Activated CD8-positive, alpha-beta T cell treated with anti-CD3 and anti-CD28 coated beads for 36 hours (primary cell): ENCODE data around the gene ZNF76. TPM values are rescaled to one million over a fixed set of nuclear protein-coding genes. Genes with fewer than 3 reads are reported as not detected.

Source experiments
- ATAC-seq: fragments of 200-7000 bp; cut with Tn5 transposase; one replicate; pipeline ENCODE4 v1.10.0; 2021; ENCODE audit warnings: mild to moderate bottlenecking, moderate library complexity
- CTCF ChIA-PET: fragments of 350-600 bp; sonication (Branson Sonifier 250); formaldehyde crosslinking; loops from one replicate; lab custom pipeline; 2021; ENCODE audit warnings: antibody characterized with exemption; lab: Charles Lee
- POLR2A ChIA-PET: fragments of 350-600 bp; sonication (Branson Sonifier 250); formaldehyde crosslinking; loops from one replicate; lab custom pipeline; 2021; ENCODE audit warnings: antibody characterized with exemption; lab: Charles Lee
- DNase-seq: peaks from one replicate; pipeline ENCODE4 v3.0.0-alpha.2; 2020
- H3K27ac Mint-ChIP-seq: one replicate; pipeline ENCODE4 v1.8.0; 2021; ENCODE audit warnings: mild to moderate bottlenecking, mixed read lengths
- H3K27me3 Mint-ChIP-seq: one replicate; pipeline ENCODE4 v1.8.0; 2021; ENCODE audit warnings: mixed read lengths
- H3K36me3 Mint-ChIP-seq: one replicate; pipeline ENCODE4 v1.8.0; 2021; ENCODE audit warnings: low read depth, mixed read lengths
- H3K4me1 Mint-ChIP-seq: one replicate; pipeline ENCODE4 v1.8.0; 2021; ENCODE audit warnings: low read depth, mixed read lengths
- H3K4me3 Mint-ChIP-seq: one replicate; pipeline ENCODE4 v1.8.0; 2021; ENCODE audit warnings: mild to moderate bottlenecking, moderate library complexity, mixed read lengths
- H3K9me3 Mint-ChIP-seq: one replicate; pipeline ENCODE4 v1.8.0; 2021; ENCODE audit warnings: mixed read lengths
- intact Hi-C: fragments of 100-400 bp; cut with micrococcal nuclease; formaldehyde crosslinking; loops from one replicate; pipeline ENCODE4 v1.10.0; 2022
- total RNA-seq, 2 experiments: library from RNA; stranded (reverse); gene quantifications; one replicate each; pipeline ENCODE4 v1.2.3, GENCODE V29; 2021
- TF ChIP-seq, protein P1 (sequence below): fragments of 200-600 bp; IDR thresholded peaks from one replicate; pipeline ENCODE4 v1.8.0; 2022; ENCODE audit warnings: antibody characterized with exemption, mild to moderate bottlenecking

The ZNF76 gene
- total RNA-seq, 2 experiments from 2014 or later, result 34.4 to 35.2 TPM

DNA sequence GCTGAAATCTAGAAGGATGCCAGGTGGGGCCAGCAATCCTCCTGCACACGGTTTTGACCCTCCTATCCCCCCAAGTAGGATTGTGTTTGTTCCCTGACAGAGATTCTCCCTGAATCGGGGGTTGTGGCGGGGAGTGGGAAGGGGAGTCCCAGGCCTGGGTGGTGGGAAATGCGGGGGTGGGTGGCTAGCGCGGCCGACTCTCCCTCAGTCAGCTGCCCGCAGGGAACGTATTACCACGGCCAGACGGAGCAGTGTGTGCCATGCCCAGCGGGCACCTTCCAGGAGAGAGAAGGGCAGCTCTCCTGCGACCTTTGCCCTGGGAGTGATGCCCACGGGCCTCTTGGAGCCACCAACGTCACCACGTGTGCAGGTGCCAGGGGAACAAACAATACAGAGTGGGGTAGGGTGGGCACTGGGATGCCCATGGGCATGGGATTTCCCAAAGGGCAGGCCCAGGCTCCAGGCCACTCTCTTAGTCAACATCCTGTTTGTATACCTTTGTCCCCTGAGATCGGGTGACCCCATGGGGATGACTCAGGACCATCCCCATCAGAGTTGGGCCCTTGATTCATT lies 16.1 kb upstream of the ZNF76 start:
- POLR2A ChIA-PET, result no interaction called here

DNA sequence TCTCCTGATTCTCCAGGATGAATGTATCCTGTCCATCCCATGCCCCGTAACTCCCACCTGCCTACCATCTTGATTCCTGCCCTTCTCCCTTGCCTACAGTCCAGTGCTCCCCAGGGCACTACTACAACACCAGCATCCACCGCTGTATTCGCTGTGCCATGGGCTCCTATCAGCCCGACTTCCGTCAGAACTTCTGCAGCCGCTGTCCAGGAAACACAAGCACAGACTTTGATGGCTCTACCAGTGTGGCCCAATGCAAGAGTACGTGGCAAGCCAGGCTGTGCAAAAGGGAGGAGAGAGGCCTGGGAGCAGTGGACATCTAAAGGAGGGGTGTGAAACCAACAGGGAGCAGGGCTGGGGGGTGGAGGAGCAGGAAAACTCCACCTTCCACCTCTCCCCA lies 15.0 kb upstream of the ZNF76 start:
- no peak overlapping the region for H3K27ac Mint-ChIP-seq
- no peaks in the 10 kb centered on the region for H3K9me3 Mint-ChIP-seq
- POLR2A ChIA-PET, result no interaction called here
- CTCF ChIA-PET, result interaction anchor here (0.7 to 2.5 kb wide), 3 partner anchors 38 to 105 kb away, joined by 3 to 7 read pairs (median 3); no protein-coding TSS in a partner anchor
- H3K4me3 Mint-ChIP-seq, result no peak overlapping the region
- intact Hi-C loops, result loop anchor here (5.0 kb wide), 1 partner anchor 102 kb away; the partner anchor contains the start of gene TCP11
- DNase-seq (no peak), ATAC-seq (no peak)
- no peaks in the 10 kb centered on the region for H3K27me3 Mint-ChIP-seq
- H3K4me1 Mint-ChIP-seq, result peaks cover 11% of the 10 kb centered on the region
- TF ChIP-seq, protein P1, sequence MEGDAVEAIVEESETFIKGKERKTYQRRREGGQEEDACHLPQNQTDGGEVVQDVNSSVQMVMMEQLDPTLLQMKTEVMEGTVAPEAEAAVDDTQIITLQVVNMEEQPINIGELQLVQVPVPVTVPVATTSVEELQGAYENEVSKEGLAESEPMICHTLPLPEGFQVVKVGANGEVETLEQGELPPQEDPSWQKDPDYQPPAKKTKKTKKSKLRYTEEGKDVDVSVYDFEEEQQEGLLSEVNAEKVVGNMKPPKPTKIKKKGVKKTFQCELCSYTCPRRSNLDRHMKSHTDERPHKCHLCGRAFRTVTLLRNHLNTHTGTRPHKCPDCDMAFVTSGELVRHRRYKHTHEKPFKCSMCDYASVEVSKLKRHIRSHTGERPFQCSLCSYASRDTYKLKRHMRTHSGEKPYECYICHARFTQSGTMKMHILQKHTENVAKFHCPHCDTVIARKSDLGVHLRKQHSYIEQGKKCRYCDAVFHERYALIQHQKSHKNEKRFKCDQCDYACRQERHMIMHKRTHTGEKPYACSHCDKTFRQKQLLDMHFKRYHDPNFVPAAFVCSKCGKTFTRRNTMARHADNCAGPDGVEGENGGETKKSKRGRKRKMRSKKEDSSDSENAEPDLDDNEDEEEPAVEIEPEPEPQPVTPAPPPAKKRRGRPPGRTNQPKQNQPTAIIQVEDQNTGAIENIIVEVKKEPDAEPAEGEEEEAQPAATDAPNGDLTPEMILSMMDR, result no peak
- peaks cover 2% of the 10 kb centered on the region for H3K36me3 Mint-ChIP-seq

More for the DNA sequence above, 16.1 kb upstream of the ZNF76 start:
- intact Hi-C loops, result loop anchor here (5.0 kb wide), 1 partner anchor 101 kb away; the partner anchor contains the start of gene TCP11
- no peak overlapping the region for H3K27ac Mint-ChIP-seq
- ATAC-seq (no peak), DNase-seq (no peak)
- CTCF ChIA-PET, result interaction anchor here (3.1 to 4.3 kb wide), 2 partner anchors 15 to 145 kb away, joined by 10 to 74 read pairs; no protein-coding TSS in a partner anchor
- H3K36me3 Mint-ChIP-seq, result peaks cover 2% of the 10 kb centered on the region
- no peaks in the 10 kb centered on the region for H3K27me3 Mint-ChIP-seq
- H3K9me3 Mint-ChIP-seq, result no peaks in the 10 kb centered on the region
- TF ChIP-seq, protein P1, result no peak
- H3K4me3 Mint-ChIP-seq, result no peak overlapping the region
- peaks cover 7% of the 10 kb centered on the region for H3K4me1 Mint-ChIP-seq

DNA sequence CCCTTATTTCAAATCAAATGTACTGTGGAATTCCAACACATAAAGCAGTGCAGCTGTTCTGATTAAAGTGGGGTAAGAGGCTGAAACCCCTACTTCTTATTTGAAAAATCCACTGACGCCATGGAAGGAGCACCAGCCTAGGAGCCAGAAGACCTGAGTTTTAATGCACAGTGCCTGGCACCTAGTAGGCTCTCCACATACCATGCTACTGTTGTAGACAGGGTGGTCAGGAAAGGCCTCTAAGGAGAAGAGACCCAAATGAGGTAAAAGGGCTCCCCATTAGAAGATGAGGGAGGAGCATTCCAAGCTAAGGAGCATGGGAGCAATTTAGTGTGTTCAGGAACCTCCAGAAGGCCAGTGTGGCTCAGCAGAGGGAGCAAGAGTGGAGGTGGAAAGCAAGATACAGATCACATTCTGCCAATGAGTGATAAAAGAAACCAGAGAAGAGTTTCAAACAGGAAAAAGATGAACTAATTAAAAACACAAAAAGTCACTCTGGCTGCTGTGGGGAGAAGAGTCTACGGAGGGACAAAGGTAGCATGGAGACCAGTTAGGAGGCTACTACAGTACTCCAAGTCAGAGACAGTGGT lies 11.8 kb upstream of the ZNF76 start:
- H3K27ac Mint-ChIP-seq, result peak overlapping the region; percentile 11
- DNase-seq (no peak), ATAC-seq (peak; percentile 70)
- no peak overlapping the region for H3K4me3 Mint-ChIP-seq
- ChIA-PET CTCF (interaction anchor here (2.8 kb wide), 1 partner anchor 11 kb away, joined by 13 read pairs; the partner anchor contains the start of gene ZNF76), POLR2A (no interaction called here)
- peaks cover 2% of the 10 kb centered on the region for H3K36me3 Mint-ChIP-seq
- H3K27me3 Mint-ChIP-seq, result no peaks in the 10 kb centered on the region
- peaks cover 11% of the 10 kb centered on the region for H3K4me1 Mint-ChIP-seq
- TF ChIP-seq, protein P1, result no peak
- no peaks in the 10 kb centered on the region for H3K9me3 Mint-ChIP-seq
- intact Hi-C loops, result no loop called here

DNA sequence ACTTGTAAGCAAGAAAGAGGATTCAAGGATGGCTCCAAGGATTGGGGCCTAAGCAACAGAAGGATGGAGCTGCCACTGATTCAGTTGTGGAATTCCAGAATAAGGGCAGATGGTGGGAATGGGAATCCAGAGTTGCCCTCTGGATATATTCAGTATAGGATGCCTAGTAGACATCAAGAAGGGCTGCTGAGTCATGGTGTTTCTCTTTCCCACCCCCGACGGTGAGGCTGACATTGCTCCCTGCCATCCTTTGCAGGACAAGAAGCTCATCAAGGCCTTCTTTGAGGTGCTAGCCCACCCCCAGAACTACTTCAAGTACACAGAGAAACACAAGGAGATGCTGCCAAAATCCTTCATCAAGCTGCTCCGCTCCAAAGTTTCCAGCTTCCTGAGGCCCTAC lies 11.2 kb upstream of the ZNF76 start:
- ChIA-PET CTCF (interaction anchor here (1.0 to 3.5 kb wide), 5 partner anchors 7 to 262 kb away, joined by 3 to 23 read pairs (median 4); partner anchors contain the start of gene ZNF76), POLR2A (interaction anchor here (0.6 kb wide), 1 partner anchor 11 kb away, joined by 3 read pairs; the partner anchor contains the start of gene ZNF76)
- DNase-seq, result peak; percentile 10
- H3K4me3 Mint-ChIP-seq, result no peak overlapping the region
- peak overlapping the region; percentile 11 for H3K27ac Mint-ChIP-seq
- TF ChIP-seq, protein P1, result no peak
- peaks cover 2% of the 10 kb centered on the region for H3K36me3 Mint-ChIP-seq
- H3K9me3 Mint-ChIP-seq, result no peaks in the 10 kb centered on the region
- H3K27me3 Mint-ChIP-seq, result no peaks in the 10 kb centered on the region
- peaks cover 11% of the 10 kb centered on the region for H3K4me1 Mint-ChIP-seq
- peak; percentile 24 for ATAC-seq
- intact Hi-C loops, result no loop called here
